PFSK-1 (cell line): Measurements from ENCODE around the gene TAX1BP3.

Source experiments
- FOXP2 ChIP-seq: optimal IDR thresholded peaks from 2 replicates; pipeline ENCODE3; 2011; ENCODE audit warnings: borderline replicate concordance, control low read depth, inconsistent platforms; ENCODE audit not compliant: insufficient read depth; ENCODE audit errors: extremely low read length, extremely low read depth
- POLR2AphosphoS5 ChIP-seq: IDR thresholded peaks from 2 replicates; pipeline ENCODE4 v1.6.1; 2012; ENCODE audit warnings: low read depth, mild to moderate bottlenecking, control low read depth, low read length, moderate library complexity
- SIN3A ChIP-seq: IDR thresholded peaks from 2 replicates; pipeline ENCODE4 v1.6.1; 2012; ENCODE audit warnings: mild to moderate bottlenecking, low read length, moderate library complexity, borderline replicate concordance; ENCODE audit not compliant: insufficient read depth
- TAF1 ChIP-seq: IDR thresholded peaks from 2 replicates; pipeline ENCODE4 v1.6.1; 2012; ENCODE audit warnings: low read length, control low read depth, borderline replicate concordance; ENCODE audit not compliant: insufficient read depth
- TF ChIP-seq, protein P1 (sequence below), 2 experiments: IDR thresholded peaks; 2 replicates each; pipeline versions ENCODE4 v1.6.1 to v1.8.0; 2011 to 2012; ENCODE audit warnings: low read depth in 2 of 2, low read length in 2 of 2, control low read depth in 1 of 2, inconsistent platforms in 1 of 2, mild to moderate bottlenecking in 1 of 2, moderate library complexity in 1 of 2; ENCODE audit not compliant: insufficient read depth in 1 of 2

Gene TAX1BP3

DNA sequence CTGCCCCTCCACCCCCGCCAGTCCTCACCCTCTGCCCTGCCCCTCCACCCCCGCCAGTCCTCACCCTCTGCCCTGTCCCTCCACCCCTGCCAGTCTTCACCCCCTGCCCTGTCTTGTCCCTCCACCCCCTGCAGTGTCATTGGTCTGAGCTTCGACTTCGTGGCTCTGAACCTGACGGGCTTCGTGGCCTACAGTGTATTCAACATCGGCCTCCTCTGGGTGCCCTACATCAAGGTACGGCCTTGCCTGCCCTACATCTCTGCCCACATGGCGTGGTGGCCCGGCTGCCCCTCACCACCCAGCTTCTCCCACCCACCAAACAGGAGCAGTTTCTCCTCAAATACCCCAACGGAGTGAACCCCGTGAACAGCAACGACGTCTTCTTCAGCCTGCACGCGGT, 12.0 kb downstream of the TAX1BP3 start:
- no peak for TF ChIP-seq SIN3A
- TF ChIP-seq FOXP2 = no peak
- no peak for TF ChIP-seq POLR2AphosphoS5
- no peak for TF ChIP-seq TAF1
- TF ChIP-seq, protein P1, sequence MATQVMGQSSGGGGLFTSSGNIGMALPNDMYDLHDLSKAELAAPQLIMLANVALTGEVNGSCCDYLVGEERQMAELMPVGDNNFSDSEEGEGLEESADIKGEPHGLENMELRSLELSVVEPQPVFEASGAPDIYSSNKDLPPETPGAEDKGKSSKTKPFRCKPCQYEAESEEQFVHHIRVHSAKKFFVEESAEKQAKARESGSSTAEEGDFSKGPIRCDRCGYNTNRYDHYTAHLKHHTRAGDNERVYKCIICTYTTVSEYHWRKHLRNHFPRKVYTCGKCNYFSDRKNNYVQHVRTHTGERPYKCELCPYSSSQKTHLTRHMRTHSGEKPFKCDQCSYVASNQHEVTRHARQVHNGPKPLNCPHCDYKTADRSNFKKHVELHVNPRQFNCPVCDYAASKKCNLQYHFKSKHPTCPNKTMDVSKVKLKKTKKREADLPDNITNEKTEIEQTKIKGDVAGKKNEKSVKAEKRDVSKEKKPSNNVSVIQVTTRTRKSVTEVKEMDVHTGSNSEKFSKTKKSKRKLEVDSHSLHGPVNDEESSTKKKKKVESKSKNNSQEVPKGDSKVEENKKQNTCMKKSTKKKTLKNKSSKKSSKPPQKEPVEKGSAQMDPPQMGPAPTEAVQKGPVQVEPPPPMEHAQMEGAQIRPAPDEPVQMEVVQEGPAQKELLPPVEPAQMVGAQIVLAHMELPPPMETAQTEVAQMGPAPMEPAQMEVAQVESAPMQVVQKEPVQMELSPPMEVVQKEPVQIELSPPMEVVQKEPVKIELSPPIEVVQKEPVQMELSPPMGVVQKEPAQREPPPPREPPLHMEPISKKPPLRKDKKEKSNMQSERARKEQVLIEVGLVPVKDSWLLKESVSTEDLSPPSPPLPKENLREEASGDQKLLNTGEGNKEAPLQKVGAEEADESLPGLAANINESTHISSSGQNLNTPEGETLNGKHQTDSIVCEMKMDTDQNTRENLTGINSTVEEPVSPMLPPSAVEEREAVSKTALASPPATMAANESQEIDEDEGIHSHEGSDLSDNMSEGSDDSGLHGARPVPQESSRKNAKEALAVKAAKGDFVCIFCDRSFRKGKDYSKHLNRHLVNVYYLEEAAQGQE (IDR thresholded peaks at IDR 0.05; ENCODE audit: insufficient read depth in 1 of 2, low read depth in 2 of 2, low read length in 2 of 2) = no peak

DNA sequence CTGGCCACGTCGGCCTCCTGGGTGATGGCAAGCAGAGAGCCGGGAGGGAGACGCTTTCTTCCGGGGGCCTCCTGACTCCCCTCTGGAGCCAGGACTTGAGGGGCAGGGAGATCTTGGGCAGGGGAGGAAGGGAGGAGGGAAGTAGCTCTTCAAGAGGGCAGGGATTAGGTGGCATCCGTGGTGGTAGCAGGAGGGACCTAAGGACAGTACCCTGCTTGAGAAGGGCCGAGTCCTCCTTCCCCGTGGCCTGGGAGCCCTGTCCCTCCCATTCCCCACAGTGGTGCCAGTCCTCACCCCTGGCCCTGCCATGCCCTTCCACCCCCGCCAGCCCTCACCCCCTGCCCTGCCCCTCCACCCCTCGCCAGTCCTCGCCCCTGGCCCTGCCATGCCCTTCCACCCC, 12.6 kb downstream of the TAX1BP3 start:
- TF ChIP-seq POLR2AphosphoS5 (no peak), TAF1 (no peak), FOXP2 (no peak), SIN3A (no peak)
- TF ChIP-seq, protein P1 (IDR thresholded peaks at IDR 0.05; ENCODE audit: insufficient read depth in 1 of 2, low read depth in 2 of 2, low read length in 2 of 2) = no peak

DNA sequence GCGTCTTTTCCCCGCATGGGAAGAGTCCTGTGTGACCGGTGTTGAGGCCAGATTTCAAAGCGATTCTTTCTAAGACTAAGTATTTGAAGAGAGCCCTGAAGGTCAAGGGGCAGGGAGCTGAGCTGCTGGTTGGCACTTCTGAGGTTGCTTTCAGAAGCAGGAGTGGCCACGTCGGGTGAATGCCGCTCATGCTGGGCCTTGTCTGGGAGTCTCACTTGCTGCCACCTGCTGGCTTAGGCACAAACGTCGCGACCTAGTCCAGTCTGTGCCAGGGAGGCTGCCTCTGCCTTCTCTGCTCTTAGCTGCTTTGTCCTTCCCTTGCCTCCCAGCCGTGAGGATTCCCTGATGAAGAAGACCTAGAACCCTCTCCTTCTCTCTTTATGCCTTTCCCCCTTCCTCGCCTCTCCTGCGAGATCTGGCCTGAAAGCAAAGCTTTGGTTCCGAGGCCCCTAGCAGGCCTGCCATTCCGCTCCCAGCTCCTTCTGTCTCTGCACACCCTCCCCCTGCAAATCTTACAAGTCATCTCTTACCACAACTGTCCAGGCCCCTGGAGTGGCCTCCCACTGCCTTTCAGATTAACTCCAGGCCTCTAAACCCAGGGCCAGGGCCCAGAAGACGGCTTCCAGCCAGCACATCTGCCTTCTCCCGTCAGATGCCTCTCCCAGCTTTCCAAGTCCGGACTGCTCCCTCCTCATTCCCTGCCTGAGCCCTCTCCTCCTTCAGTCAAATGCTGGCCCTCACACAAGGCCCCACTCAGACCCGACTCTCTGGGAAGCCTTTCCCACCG, 20.4 kb downstream of the TAX1BP3 start:
- TF ChIP-seq SIN3A = no peak
- TF ChIP-seq POLR2AphosphoS5 = no peak
- TF ChIP-seq, protein P1 (IDR thresholded peaks at IDR 0.05; ENCODE audit: insufficient read depth in 1 of 2, low read depth in 2 of 2, low read length in 2 of 2) = no peak
- no peak for TF ChIP-seq FOXP2
- TF ChIP-seq TAF1 = no peak

DNA sequence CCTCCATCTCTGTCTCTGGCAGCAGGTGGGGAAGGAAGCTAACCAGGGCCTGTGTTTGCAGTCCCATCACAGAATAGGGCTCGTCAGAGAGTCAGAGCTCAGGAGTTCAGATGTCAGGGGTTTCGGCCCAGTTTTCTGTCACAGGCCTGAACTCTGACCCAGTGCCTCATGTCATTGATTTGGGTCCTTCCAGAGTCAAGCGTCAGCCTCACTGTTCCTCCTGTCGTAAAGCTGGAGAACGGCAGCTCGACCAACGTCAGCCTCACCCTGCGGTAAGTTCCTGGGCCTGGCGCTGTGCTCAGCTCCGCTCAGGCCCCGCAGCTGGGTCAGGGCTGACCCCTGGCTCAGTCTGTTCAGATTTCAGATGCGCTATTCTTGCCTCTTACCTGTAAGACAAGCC, 21.1 kb downstream of the TAX1BP3 start:
- TF ChIP-seq POLR2AphosphoS5 = no peak
- no peak for TF ChIP-seq FOXP2
- TF ChIP-seq SIN3A = no peak
- TF ChIP-seq, protein P1 (IDR thresholded peaks at IDR 0.05; ENCODE audit: insufficient read depth in 1 of 2, low read depth in 2 of 2, low read length in 2 of 2) = no peak
- TF ChIP-seq TAF1 = no peak

DNA sequence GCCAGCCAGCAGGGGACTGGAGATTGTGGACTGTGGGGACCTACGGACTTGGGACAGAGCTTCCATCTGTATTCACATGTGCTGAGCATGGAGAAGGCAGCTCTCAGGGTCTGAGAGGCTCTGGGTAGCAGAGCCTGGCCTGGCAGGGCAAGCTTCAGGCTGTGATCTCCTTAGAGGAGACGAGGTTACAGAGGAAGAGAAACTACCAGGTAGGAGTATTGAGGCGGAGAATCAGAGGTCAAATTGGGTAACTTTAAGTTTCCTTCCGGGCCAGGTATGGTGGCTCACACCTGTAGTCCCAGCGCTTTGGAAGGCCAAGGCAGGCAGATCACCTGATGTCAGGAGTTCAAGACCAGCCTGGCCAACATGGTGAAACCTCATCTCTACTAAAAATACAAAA, 23.1 kb downstream of the TAX1BP3 start:
- TF ChIP-seq POLR2AphosphoS5 = no peak
- TF ChIP-seq SIN3A = no peak
- TF ChIP-seq, protein P1 (IDR thresholded peaks at IDR 0.05; ENCODE audit: insufficient read depth in 1 of 2, low read depth in 2 of 2, low read length in 2 of 2) = no peak
- no peak for TF ChIP-seq FOXP2
- no peak for TF ChIP-seq TAF1
